Neural progenitor cell (in vitro differentiated cells): ENCODE results near the gene DLG2.
A peak's percentile ranks its signal among the peaks of the same experiment; 100 is the strongest.

ENCODE experiments used
- CTCF ChIP-seq: fragments of 200-600 bp; sonication (generic); IDR thresholded peaks from 2 replicates; pipeline ENCODE4 v1.5.1; 2017; ENCODE audit warnings: antibody characterized with exemption, mild to moderate bottlenecking
- EZH2phosphoT487 ChIP-seq: fragments of 200-600 bp; sonication (generic); IDR thresholded peaks from 2 replicates; pipeline ENCODE4 v1.6.1; 2017; ENCODE audit warnings: antibody characterized with exemption

GRCh38 chr11:84899740-84900139, 727.4 kb downstream of the DLG2 start:
- TF ChIP-seq CTCF (peak; percentile 68), EZH2phosphoT487 (no peak)
